MV-4-11 (cell line): ENCODE results near the gene SLC22A3.
"Not testable (repeated sequence)": the region's sequence is repeated elsewhere in the genome, so short reads cannot be mapped to it uniquely, and the experiment has no call there.

Experiments used
- DNase-seq: peaks from one replicate; lab custom pipeline; 2025; lab: John Stamatoyannopoulos, UW

The SLC22A3 gene

GRCh38 chr6:160445130-160445529, 97.0 kb downstream of the SLC22A3 start:
- no peak for DNase-seq

GRCh38 chr6:160447350-160447749, 99.2 kb downstream of the SLC22A3 start:
- no peak for DNase-seq

GRCh38 chr6:160449787-160450186, 101.6 kb downstream of the SLC22A3 start:
- not testable (repeated sequence) for DNase-seq

- DNase-seq: no peak
Measured at GRCh38 chr6:160450849-160451248, 102.7 kb downstream of the SLC22A3 start.

- no peak for DNase-seq
Measured at GRCh38 chr6:160454303-160454702, 106.1 kb downstream of the SLC22A3 start.

GRCh38 chr6:160455081-160455480, 106.9 kb downstream of the SLC22A3 start:
- no peak for DNase-seq

GRCh38 chr6:160455541-160456213, 107.5 kb downstream of the SLC22A3 start:
- peak; percentile 29 for DNase-seq

- no peak for DNase-seq
Measured at GRCh38 chr6:160456214-160456546, 108.0 kb downstream of the SLC22A3 start.

- DNase-seq: peak; percentile 81
Measured at GRCh38 chr6:160457823-160458222, 109.6 kb downstream of the SLC22A3 start.

- peak; percentile 19 for DNase-seq
Measured at GRCh38 chr6:160461641-160462040, 113.5 kb downstream of the SLC22A3 start.

GRCh38 chr6:160462116-160462515, 113.9 kb downstream of the SLC22A3 start:
- DNase-seq: peak; percentile 68

- peak; percentile 94 for DNase-seq
Measured at GRCh38 chr6:160462551-160463109, 114.5 kb downstream of the SLC22A3 start.

- no peak for DNase-seq
Measured at GRCh38 chr6:160464744-160465143, 116.6 kb downstream of the SLC22A3 start.

- not testable (repeated sequence) for DNase-seq
Measured at GRCh38 chr6:160467261-160467871, 119.2 kb downstream of the SLC22A3 start.

GRCh38 chr6:160469153-160469552, 121.0 kb downstream of the SLC22A3 start:
- no peak for DNase-seq

GRCh38 chr6:160476056-160476455, 127.9 kb downstream of the SLC22A3 start:
- DNase-seq: not testable (repeated sequence)

GRCh38 chr6:160477072-160477471, 128.9 kb downstream of the SLC22A3 start:
- DNase-seq: not testable (repeated sequence)

GRCh38 chr6:160477901-160478300, 129.7 kb downstream of the SLC22A3 start:
- no peak for DNase-seq

GRCh38 chr6:160487116-160487515, 138.9 kb downstream of the SLC22A3 start:
- DNase-seq: no peak

GRCh38 chr6:160489091-160489490, 140.9 kb downstream of the SLC22A3 start:
- no peak for DNase-seq

- DNase-seq: no peak
Measured at GRCh38 chr6:160494576-160494975, 146.4 kb downstream of the SLC22A3 start.

GRCh38 chr6:160500639-160501038, 152.5 kb downstream of the SLC22A3 start:
- no peak for DNase-seq
